Endothelial cell of umbilical vein (primary cell): ENCODE data around the gene ZC3HAV1. TPM values are rescaled to one million over a fixed set of nuclear protein-coding genes. Genes with fewer than 3 reads are reported as not detected.

ENCODE experiments used
- BruUV-seq: library from RNA; stranded (reverse); fragments of 400-500 nt; replicated peaks from 2 replicates; lab custom pipeline; 2021; lab: Mats Ljungman, UMichigan
- CTCF ChIA-PET: fragments of 300-600, 350-600 bp; sonication (Branson Sonifier 250); formaldehyde crosslinking; loops from one replicate; lab custom pipeline; 2021; ENCODE audit warnings: antibody characterized with exemption, inconsistent platforms; lab: Charles Lee
- POLR2A ChIA-PET: fragments of 300-600, 350-600 bp; sonication (Branson Sonifier 250); formaldehyde crosslinking; loops from one replicate; lab custom pipeline; 2021; ENCODE audit warnings: antibody characterized with exemption, inconsistent platforms; lab: Charles Lee
- DNase-seq: peaks from one replicate; pipeline ENCODE4 v3.0.0-alpha.2; 2011; ENCODE audit warnings: low read depth, low spot score
- FAIRE-seq: peaks from 2 replicates; lab custom pipeline; 2011; peaks lifted over from hg19 to GRCh38; lab: Jason Lieb, UNC
- H2AFZ ChIP-seq: 2 replicates; pipeline ENCODE4 v1.6.0; 2012; ENCODE audit warnings: low read depth, low read length, control low read depth, inconsistent platforms
- H3K27ac ChIP-seq: 2 replicates; pipeline ENCODE4 v1.5.1; 2011; ENCODE audit warnings: low read depth, mild to moderate bottlenecking, control low read depth, low read length, moderate library complexity; ENCODE audit not compliant: insufficient read depth
- H3K27me3 ChIP-seq, 2 experiments: 2 replicates each; pipeline versions ENCODE4 v1.6.0 to v1.6.1; 2011; ENCODE audit warnings: low read length in 2 of 2, mixed read lengths in 1 of 2; ENCODE audit not compliant: control insufficient read depth in 2 of 2, insufficient read depth in 2 of 2
- H3K36me3 ChIP-seq, 2 experiments: 2 replicates in 1 of 2; 3 replicates in 1 of 2; pipeline ENCODE4 v1.5.1; 2011; ENCODE audit warnings: low read length in 2 of 2, mild to moderate bottlenecking in 1 of 2, moderate library complexity in 1 of 2; ENCODE audit not compliant: control insufficient read depth in 2 of 2, insufficient read depth in 2 of 2; ENCODE audit errors: extremely low read depth in 1 of 2
- H3K4me1 ChIP-seq: 3 replicates; pipeline ENCODE4 v1.5.1; 2011; ENCODE audit warnings: mild to moderate bottlenecking, low read length; ENCODE audit not compliant: control insufficient read depth, insufficient read depth; ENCODE audit errors: extremely low read depth
- H3K4me2 ChIP-seq: 2 replicates; pipeline ENCODE4 v1.6.1; 2011; ENCODE audit warnings: low read length, control low read depth, mixed read lengths; ENCODE audit not compliant: insufficient read depth
- H3K4me3 ChIP-seq, 3 experiments: fragments of 200-600 bp in 1 of 3; sonication (generic), shearing (Covaris generic) in 1 of 3; replicated peaks in 1 of 3; 2 replicates each; pipeline ENCODE4 v1.5.1; 2011 to 2016; ENCODE audit warnings: control low read depth in 3 of 3, low read length in 3 of 3, mild to moderate bottlenecking in 2 of 3, inconsistent platforms in 1 of 3, low read depth in 1 of 3, moderate library complexity in 1 of 3; ENCODE audit not compliant: insufficient read depth in 1 of 3
- H3K79me2 ChIP-seq: 2 replicates; pipeline ENCODE4 v1.6.0; 2012; ENCODE audit warnings: low read length, inconsistent platforms; ENCODE audit not compliant: control insufficient read depth, insufficient read depth
- H3K9ac ChIP-seq: replicated peaks from 2 replicates; pipeline ENCODE3; 2011; ENCODE audit warnings: low read length, control low read depth; ENCODE audit not compliant: insufficient read depth; ENCODE audit errors: extremely low read depth
- H3K9me1 ChIP-seq: replicated peaks from 3 replicates; pipeline ENCODE4 v1.6.0; 2011; ENCODE audit warnings: mild to moderate bottlenecking, low read length; ENCODE audit not compliant: control insufficient read depth, insufficient read depth; ENCODE audit errors: extremely low read depth
- H3K9me3 ChIP-seq: replicated peaks from 2 replicates; pipeline ENCODE4 v1.5.1; 2012; ENCODE audit warnings: low read length, inconsistent platforms; ENCODE audit not compliant: control insufficient read depth, insufficient read depth
- H4K20me1 ChIP-seq: replicated peaks from 2 replicates; pipeline ENCODE3; 2011; ENCODE audit warnings: mild to moderate bottlenecking, low read length; ENCODE audit not compliant: control insufficient read depth, insufficient read depth; ENCODE audit errors: extremely low read depth
- EZH2 ChIP-seq: IDR thresholded peaks from 2 replicates; pipeline ENCODE4 v1.6.1; 2012; ENCODE audit warnings: borderline replicate concordance, low read depth, mild to moderate bottlenecking, moderate library complexity, low read length, inconsistent platforms; ENCODE audit not compliant: severe bottlenecking
- FOS ChIP-seq: IDR thresholded peaks from 2 replicates; pipeline ENCODE4 v1.6.1; 2011; ENCODE audit warnings: mild to moderate bottlenecking, low read length, moderate library complexity, borderline replicate concordance; ENCODE audit not compliant: insufficient read depth
- GATA2 ChIP-seq: IDR thresholded peaks from 2 replicates; pipeline ENCODE4 v1.7.0; 2011; ENCODE audit warnings: low read depth, mild to moderate bottlenecking, moderate library complexity, mixed read lengths, low read length; ENCODE audit not compliant: insufficient read length, insufficient read depth
- JUN ChIP-seq: IDR thresholded peaks from 2 replicates; pipeline ENCODE4 v1.6.1; 2011; ENCODE audit warnings: borderline replicate concordance, low read depth; ENCODE audit not compliant: insufficient read length, insufficient read depth
- MYC ChIP-seq: IDR thresholded peaks from one replicate; pipeline ENCODE4 v1.6.1; 2011; ENCODE audit warnings: mild to moderate bottlenecking, low read depth, low read length
- POLR2A ChIP-seq: IDR thresholded peaks from 2 replicates; pipeline ENCODE4 v1.6.1; 2012; ENCODE audit warnings: low read depth, mild to moderate bottlenecking, control low read depth, low read length
- POLR2AphosphoS5 ChIP-seq: IDR thresholded peaks from 2 replicates; pipeline ENCODE4 v1.6.1; 2012; ENCODE audit warnings: low read depth, mild to moderate bottlenecking, control low read depth, low read length, moderate library complexity; ENCODE audit not compliant: insufficient read depth
- dilution Hi-C: fragments of 300-500 bp; cut with MboI; formaldehyde crosslinking; loops from one replicate; pipeline ENCODE4 v1.15.0; 2019; ENCODE audit warnings: low sequenced_read_pairs; ENCODE audit not compliant: extremely low pct_ligation_motif_present
- intact Hi-C: fragments of 100-400 bp; cut with micrococcal nuclease; formaldehyde crosslinking; loops from one replicate; pipeline ENCODE4 v1.10.0; 2022
- polyA plus RNA-seq, 4 experiments: library from polyadenylated mRNA; depleted of rRNA in 3 of 4; stranded (reverse) in 3 of 4; unstranded in 1 of 4; fragments of >200 nt; gene quantifications; 2 replicates each; pipeline versions ENCODE4 v1.2.1 to v1.2.3, GENCODE V29; 2011 to 2012; ENCODE audit warnings: missing spikeins in 1 of 4
- total RNA-seq: library from RNA; stranded (reverse); gene quantifications from 2 replicates; pipeline ENCODE4 v1.2.3, GENCODE V29; 2021
- TF ChIP-seq, protein P1 (sequence below): IDR thresholded peaks from 2 replicates; pipeline ENCODE4 v1.6.1; 2011; ENCODE audit not compliant: insufficient read depth, insufficient read length
- TF ChIP-seq, protein P2 (sequence below), 2 donors: IDR thresholded peaks; 1 replicate in 1 of 2; 2 replicates in 1 of 2; pipeline ENCODE4 v1.5.1; 2011; ENCODE audit warnings: low read length in 2 of 2, mild to moderate bottlenecking in 2 of 2, moderate library complexity in 2 of 2, control low read depth in 1 of 2, inconsistent platforms in 1 of 2, low read depth in 1 of 2; ENCODE audit not compliant: insufficient read depth in 1 of 2; ENCODE audit errors: extremely low read depth in 1 of 2

ZC3HAV1 gene
- total and polyA plus RNA-seq, 2 donors (not counting 3 experiments of a cell fraction or from before 2014, with no cell fraction given): 17.1 to 37.7 TPM

GRCh38 chr7:139061416-139061815 lies 48.1 kb downstream of the ZC3HAV1 start:
- no peaks in the 10 kb centered on the region for H4K20me1 ChIP-seq
- no peaks in the 10 kb centered on the region for H3K9me3 ChIP-seq
- no peaks in the 10 kb centered on the region for H3K27me3 ChIP-seq
- H3K4me2 ChIP-seq: no peak overlapping the region
- intact Hi-C loops (no loop called here), dilution Hi-C loops (no loop called here)
- CTCF ChIA-PET: interaction anchor here (1.3 to 1.8 kb wide), 2 partner anchors 14 to 44 kb away, joined by 5 to 8 read pairs; no protein-coding TSS in a partner anchor
- H3K27ac ChIP-seq: no peak overlapping the region
- DNase-seq (no peak), FAIRE-seq (no peak)
- POLR2A ChIA-PET: no interaction called here
- H3K9ac ChIP-seq: no peak overlapping the region
- H3K36me3 ChIP-seq: peaks cover 12% of the 10 kb centered on the region in 2 experiments
- TF ChIP-seq, protein P1, sequence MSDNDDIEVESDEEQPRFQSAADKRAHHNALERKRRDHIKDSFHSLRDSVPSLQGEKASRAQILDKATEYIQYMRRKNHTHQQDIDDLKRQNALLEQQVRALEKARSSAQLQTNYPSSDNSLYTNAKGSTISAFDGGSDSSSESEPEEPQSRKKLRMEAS: no peak
- no peak for TF ChIP-seq POLR2AphosphoS5
- TF ChIP-seq POLR2A: no peak
- TF ChIP-seq, protein P2, sequence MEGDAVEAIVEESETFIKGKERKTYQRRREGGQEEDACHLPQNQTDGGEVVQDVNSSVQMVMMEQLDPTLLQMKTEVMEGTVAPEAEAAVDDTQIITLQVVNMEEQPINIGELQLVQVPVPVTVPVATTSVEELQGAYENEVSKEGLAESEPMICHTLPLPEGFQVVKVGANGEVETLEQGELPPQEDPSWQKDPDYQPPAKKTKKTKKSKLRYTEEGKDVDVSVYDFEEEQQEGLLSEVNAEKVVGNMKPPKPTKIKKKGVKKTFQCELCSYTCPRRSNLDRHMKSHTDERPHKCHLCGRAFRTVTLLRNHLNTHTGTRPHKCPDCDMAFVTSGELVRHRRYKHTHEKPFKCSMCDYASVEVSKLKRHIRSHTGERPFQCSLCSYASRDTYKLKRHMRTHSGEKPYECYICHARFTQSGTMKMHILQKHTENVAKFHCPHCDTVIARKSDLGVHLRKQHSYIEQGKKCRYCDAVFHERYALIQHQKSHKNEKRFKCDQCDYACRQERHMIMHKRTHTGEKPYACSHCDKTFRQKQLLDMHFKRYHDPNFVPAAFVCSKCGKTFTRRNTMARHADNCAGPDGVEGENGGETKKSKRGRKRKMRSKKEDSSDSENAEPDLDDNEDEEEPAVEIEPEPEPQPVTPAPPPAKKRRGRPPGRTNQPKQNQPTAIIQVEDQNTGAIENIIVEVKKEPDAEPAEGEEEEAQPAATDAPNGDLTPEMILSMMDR (IDR thresholded peaks at IDR 0.05; ENCODE audit: extremely low read depth in 1 of 2, insufficient read depth in 1 of 2, low read depth in 1 of 2, low read length in 2 of 2): no peak
- no peak for TF ChIP-seq MYC
- no peak for TF ChIP-seq EZH2
- TF ChIP-seq GATA2: no peak
- TF ChIP-seq JUN: no peak
- no peak for TF ChIP-seq FOS
- peaks cover 23% of the 10 kb centered on the region for H3K4me1 ChIP-seq
- no peak overlapping the region for H2AFZ ChIP-seq
- no peak overlapping the region for H3K4me3 ChIP-seq
- H3K9me1 ChIP-seq: no peaks in the 10 kb centered on the region
- no peaks in the 10 kb centered on the region for H3K79me2 ChIP-seq
- BruUV-seq: no TSS peak
